ENCODE data around the gene THRA. TPM values are rescaled to one million over a fixed set of nuclear protein-coding genes. Genes with fewer than 3 reads are reported as not detected.

THRA gene
- total RNA-seq, 1 experiment from 2014 or later, result 10.1 TPM

DNA sequence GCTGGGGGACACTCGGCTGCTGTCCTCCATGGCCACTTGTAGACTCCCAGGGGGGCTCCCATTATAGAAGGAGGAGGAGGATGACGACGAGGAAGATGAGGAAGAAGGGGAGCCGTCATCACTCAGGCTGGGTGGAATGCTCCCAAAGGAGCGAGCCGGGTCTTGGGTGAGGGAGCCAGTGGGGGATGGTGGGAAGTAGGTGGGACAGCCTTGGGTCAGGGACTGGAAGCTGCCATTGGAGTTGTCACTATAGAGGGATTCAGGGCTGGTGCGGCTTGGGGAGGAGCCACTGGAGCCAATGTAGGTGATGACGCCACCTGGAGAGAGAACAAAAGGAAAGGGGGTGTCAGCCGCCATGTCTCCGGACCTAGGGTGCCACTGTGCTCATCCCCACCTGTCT, 34.3 kb downstream of the THRA start:
- H2BK20ac ChIP-seq (ENCODE audit: low read depth, low read length, poor library complexity, severe bottlenecking), result no peak overlapping the region
- H3K36me3 Mint-ChIP-seq (ENCODE audit: insufficient read depth in 1 of 3, low read depth in 3 of 3), result peaks cover 30 to 51% (median 33%) of the 10 kb centered on the region in 3 experiments
- H4K5ac ChIP-seq (ENCODE audit: insufficient read length, low read depth, low read length), result no peak overlapping the region
- no peak overlapping the region for H2AK5ac ChIP-seq (ENCODE audit: insufficient read length, low read length)
- H2BK120ac ChIP-seq (ENCODE audit: low read depth, low read length, poor library complexity, severe bottlenecking), result no peak overlapping the region
- no peak overlapping the region for H3K9ac ChIP-seq (ENCODE audit: extremely low read depth, insufficient read length, low read length)
- no peaks in the 10 kb centered on the region for H3K79me2 ChIP-seq (ENCODE audit: insufficient read depth, low read length)
- no peaks in the 10 kb centered on the region for H4K20me1 ChIP-seq (ENCODE audit: control insufficient read depth, insufficient read depth, insufficient read length)
- H3K56ac ChIP-seq (ENCODE audit: insufficient read length, low read depth, low read length), result no peak overlapping the region
- H3K27me3 ChIP-seq (ENCODE audit: insufficient read depth, low read length), result peaks cover 8% of the 10 kb centered on the region; the same call in 1 of the 2 replicates
- H4K8ac ChIP-seq (replicated peaks; ENCODE audit: insufficient read length, low read depth, low read length), result no peak overlapping the region
- H2AFZ ChIP-seq (ENCODE audit: low read length), result no peak overlapping the region
- no peak overlapping the region for H3K4me2 ChIP-seq (ENCODE audit: insufficient read depth, insufficient read length, low read length)
- H3K9me3 Mint-ChIP-seq, result peaks cover 0 to 7% of the 10 kb centered on the region in 2 experiments; a peak in 2 of 5 replicates
- no peak overlapping the region for H3K4ac ChIP-seq (ENCODE audit: low read depth, low read length)
- H3K18ac ChIP-seq (ENCODE audit: insufficient read length, low read depth, low read length), result no peak overlapping the region
- peak overlapping the region in 1 of 2 experiments; percentile 31; a peak in 1 of 5 replicates for H3K4me3 Mint-ChIP-seq
- H3K23me2 ChIP-seq (ENCODE audit: insufficient read length, low read depth, low read length, poor library complexity, severe bottlenecking), result peaks cover 15% of the 10 kb centered on the region
- no peak overlapping the region for H2BK5ac ChIP-seq (ENCODE audit: insufficient read length, low read length)
- no peak overlapping the region for H2BK12ac ChIP-seq (ENCODE audit: insufficient read length, low read depth, low read length)
- TF ChIP-seq, protein P1, sequence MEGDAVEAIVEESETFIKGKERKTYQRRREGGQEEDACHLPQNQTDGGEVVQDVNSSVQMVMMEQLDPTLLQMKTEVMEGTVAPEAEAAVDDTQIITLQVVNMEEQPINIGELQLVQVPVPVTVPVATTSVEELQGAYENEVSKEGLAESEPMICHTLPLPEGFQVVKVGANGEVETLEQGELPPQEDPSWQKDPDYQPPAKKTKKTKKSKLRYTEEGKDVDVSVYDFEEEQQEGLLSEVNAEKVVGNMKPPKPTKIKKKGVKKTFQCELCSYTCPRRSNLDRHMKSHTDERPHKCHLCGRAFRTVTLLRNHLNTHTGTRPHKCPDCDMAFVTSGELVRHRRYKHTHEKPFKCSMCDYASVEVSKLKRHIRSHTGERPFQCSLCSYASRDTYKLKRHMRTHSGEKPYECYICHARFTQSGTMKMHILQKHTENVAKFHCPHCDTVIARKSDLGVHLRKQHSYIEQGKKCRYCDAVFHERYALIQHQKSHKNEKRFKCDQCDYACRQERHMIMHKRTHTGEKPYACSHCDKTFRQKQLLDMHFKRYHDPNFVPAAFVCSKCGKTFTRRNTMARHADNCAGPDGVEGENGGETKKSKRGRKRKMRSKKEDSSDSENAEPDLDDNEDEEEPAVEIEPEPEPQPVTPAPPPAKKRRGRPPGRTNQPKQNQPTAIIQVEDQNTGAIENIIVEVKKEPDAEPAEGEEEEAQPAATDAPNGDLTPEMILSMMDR (conservative IDR thresholded peaks at IDR 0.05), result no peak
- H3K27ac ChIP-seq (ENCODE audit: insufficient read length, low read depth, low read length), result no peak overlapping the region
- H3K27me3 Mint-ChIP-seq (ENCODE audit: low read depth), result peaks cover 34% of the 10 kb centered on the region
- no peak overlapping the region for H2BK15ac ChIP-seq (ENCODE audit: low read depth, low read length)
- H3K4me1 Mint-ChIP-seq, result peaks cover 35 to 52% of the 10 kb centered on the region in 2 experiments
- WGBS (ENCODE audit: extremely low coverage, insufficient read length, low lambda C conversion rate), result no CpG with 5 or more reads among the region's 10 CpGs
- H3T11ph ChIP-seq (ENCODE audit: low read length), result no peak overlapping the region
- H3K14ac ChIP-seq (ENCODE audit: insufficient read depth, low read length), result no peak overlapping the region
- no peak overlapping the region for H4K91ac ChIP-seq (ENCODE audit: insufficient read length, low read depth, low read length)
- DNase-seq, result no peak
- no peak overlapping the region for H3K27ac Mint-ChIP-seq
- H3K9me3 ChIP-seq (ENCODE audit: control insufficient read depth, low read depth, low read length), result no peaks in the 10 kb centered on the region
- H3K23ac ChIP-seq (ENCODE audit: insufficient read length, low read depth, low read length), result no peak overlapping the region
- no peaks in the 10 kb centered on the region for H3K79me1 ChIP-seq (ENCODE audit: insufficient read depth, low read depth, low read length, poor library complexity, severe bottlenecking)
- H3K4me1 ChIP-seq (ENCODE audit: insufficient read depth, low read length), result peaks cover 6% of the 10 kb centered on the region; the same call in 1 of the 2 replicates
